HG03103 (cell line): ENCODE measurements around the gene GMPPB.
"Not testable (repeated sequence)": the region's sequence is repeated elsewhere in the genome, so short reads cannot be mapped to it uniquely, and the experiment has no call there.

Experiments used
- ATAC-seq: cut with Tn5 transposase; IDR thresholded peaks from one replicate; pipeline ENCODE4 v1.9.1; 2021; ENCODE audit warnings: low read depth; ENCODE audit not compliant: unreplicated experiment

Gene GMPPB

GRCh38 chr3:49694409-49695070, 29.2 kb downstream of the GMPPB start:
- not testable (repeated sequence) for ATAC-seq

- ATAC-seq, result not testable (repeated sequence)
Observed at GRCh38 chr3:49691481-49691880, 32.3 kb downstream of the GMPPB start.

DNA sequence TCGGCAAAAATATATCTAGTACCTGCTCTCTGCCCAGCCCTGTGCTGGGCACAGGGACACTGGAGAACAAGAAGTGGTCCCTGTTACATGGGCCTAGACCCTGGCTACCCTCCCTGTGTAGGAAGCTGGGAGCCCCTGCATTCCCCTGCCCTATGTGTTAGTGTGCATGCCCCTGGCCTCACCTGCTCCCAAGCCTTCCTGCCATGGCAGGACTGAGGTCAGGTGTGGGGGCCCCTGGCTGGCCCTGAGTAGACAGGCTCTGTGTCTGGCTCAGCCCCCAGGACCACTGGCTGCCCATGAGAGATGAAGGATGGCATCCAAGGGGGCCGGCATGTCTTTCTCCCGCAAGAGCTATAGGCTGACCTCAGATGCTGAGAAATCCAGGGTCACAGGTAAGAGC, 32.9 kb downstream of the GMPPB start:
- not testable (repeated sequence) for ATAC-seq

GRCh38 chr3:49689908-49690624, 33.7 kb downstream of the GMPPB start:
- ATAC-seq, result not testable (repeated sequence)

GRCh38 chr3:49689046-49689907, 34.5 kb downstream of the GMPPB start, which contains the start of the genes MST1 and RNF123:
MST1 (minus strand) TSS chr3:49689474; CDS start chr3:49688691, 783 bp downstream.
RNF123 (plus strand) TSS chr3:49689557; CDS start chr3:49691166, 1,609 bp downstream.
- peak; percentile 49 for ATAC-seq

DNA sequence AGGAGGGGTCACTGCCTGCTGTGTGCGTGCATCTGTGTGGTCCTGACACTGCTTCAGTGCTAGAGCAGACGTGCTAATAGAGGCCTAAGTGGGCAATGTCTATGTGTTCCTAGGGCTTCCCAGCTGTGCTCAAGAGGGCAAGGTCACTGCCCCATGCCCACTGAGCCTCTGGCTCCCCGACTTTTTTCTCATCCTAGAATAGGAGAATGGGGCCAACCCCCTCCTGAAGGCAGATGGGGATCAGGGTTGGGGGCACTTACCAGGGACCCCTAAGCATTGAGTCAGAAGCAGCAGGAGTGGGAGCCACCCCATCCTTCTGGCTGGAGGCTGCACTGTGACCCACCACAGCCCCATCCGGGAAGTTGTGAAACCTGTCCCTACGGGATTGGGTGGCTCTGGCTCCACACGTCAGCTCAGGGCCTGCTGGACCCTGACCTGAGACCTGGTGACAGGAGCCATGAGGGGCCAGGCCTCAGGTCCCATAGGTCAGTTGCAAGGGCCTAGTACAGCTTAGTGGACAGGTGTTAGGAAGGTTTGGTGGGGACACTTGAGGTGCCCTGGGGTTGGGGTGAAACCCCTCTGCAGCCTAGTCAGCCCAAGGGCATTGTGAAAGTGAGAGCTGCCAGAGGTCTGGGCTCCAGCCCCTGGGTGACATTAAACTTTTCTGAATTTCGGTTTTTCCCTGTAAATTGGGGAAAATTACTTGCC, 35.3 kb downstream of the GMPPB start:
- not testable (repeated sequence) for ATAC-seq

GRCh38 chr3:49687424-49687795, 36.3 kb downstream of the GMPPB start:
- ATAC-seq, result not testable (repeated sequence)

DNA sequence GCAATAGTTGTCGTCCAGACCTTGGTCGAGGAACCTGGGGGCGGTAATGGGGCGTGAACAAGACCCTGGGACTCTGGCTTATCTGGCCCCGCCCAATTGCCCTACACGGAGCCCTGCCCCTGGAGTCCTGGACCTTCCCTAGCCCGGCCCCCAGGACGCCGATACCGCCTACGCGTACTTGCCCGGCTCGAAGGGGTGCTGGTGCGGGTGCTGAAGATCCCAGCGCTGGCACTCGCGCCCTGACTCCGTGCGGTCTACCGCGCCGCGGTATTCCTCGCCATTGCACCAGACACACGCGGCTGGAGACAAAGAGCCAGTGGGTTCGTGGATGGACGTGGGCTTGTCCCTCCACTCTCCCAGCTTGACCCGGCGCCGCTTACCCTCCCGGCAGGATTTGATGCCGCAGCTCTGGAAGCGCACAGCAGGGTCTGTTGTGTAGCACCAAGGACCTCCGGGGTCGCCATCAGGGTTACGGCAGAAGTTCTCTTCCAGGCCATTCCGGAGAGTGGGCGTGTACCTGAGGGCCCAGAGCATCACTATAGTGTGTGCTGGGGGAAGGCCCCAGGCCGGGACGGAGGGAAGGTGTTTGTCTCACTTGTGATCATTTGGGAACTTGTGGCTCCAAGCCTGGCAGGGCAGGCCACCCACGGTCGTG, 36.9 kb downstream of the GMPPB start:
- not testable (repeated sequence) for ATAC-seq

DNA sequence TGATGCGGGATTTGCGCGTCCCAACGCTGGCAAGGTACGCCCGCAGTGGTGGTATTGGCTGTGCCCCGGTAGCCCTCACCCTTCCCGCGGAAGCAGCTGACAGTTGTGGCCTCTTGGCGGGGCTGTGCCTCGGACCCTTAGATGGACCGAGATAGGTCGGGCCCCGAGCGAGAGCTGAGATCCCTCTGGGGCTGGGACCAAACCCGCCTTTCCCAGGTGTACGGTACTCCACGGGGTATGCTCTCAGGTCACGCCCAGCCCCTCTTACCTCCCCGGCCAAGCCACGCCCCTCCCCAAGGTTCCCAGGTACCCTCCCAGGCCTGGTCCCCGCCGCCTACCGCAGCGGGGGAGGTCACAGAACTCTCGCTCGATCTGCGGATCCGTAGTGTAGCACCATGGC, 37.4 kb downstream of the GMPPB start:
- not testable (repeated sequence) for ATAC-seq

DNA sequence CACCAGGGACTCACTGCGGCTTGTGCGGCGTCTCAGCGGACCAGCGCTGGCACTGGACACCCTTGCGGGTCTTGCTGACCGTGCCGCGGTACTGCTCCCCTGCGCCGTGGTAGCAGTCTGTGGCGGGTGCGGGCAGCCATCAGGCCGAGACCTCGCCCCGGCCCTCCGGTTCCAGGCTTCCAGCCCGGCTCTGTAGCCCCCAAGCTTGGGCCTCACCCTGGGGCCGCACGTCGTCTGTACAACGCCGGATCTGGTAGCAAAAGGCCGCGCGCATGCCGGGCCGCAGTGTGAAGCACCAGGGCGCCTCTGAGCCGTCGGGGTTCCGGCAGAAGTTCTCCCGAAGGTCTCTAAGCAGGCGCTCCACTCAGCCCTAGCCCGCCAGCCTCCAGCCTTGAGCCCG, 37.9 kb downstream of the GMPPB start:
- not testable (repeated sequence) for ATAC-seq

DNA sequence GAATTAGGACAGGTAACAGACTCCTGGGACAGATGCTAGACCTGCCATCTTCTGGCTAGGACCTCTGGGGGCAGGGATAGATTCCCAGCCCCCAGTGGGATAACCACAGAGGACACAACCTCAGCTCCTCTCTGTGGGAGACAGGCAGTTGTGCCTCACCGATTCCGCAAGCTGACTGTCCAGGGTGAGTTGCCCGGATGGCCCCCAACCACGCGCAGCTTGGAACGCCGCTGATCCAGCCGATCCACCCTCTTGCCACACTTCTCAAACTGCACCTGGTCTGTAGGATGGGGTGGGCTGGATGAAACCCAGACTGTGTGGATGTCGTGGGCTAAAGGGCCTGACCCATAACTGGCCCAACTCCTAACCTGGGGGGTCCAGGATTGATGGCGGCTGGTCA, 38.6 kb downstream of the GMPPB start:
- not testable (repeated sequence) for ATAC-seq

- not testable (repeated sequence) for ATAC-seq
Observed at GRCh38 chr3:49684453-49684852, 39.3 kb downstream of the GMPPB start.

- ATAC-seq, result no peak
Observed at GRCh38 chr3:49683162-49683561, 40.6 kb downstream of the GMPPB start.

DNA sequence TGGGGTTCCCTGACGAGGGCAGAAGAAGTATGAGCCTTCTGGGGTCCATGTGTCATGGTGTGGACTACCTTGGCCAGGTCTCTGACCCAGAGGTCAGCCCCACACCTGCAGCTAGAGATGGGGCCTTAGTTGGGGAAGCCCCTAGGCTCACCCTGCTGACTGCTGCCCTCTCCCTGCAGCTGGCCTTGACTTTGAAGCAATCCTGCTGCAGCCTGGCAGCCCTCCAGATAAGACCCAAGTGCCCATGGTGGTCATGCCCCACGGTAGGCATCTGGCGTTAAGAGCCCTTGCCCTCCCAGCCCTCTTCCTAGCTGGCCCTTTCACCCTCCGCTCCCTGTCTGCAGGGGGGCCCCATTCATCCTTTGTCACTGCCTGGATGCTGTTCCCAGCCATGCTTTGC, 42.2 kb downstream of the GMPPB start:
- ATAC-seq, result no peak

DNA sequence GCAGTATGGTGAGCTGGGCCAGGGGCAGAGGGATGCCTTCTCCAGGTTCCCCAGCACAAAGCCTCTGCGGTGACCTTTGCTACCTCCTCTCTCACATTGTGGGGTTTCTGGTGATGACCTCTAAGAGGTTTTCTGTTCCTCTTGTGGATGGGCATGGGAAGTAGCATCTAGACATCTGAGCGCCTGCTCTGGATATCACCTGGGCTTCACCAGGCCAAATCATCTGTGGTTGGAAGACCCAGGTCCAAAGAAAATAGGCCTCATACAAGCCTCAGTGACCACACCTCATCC, 42.6 kb downstream of the GMPPB start:
- no peak for ATAC-seq

- no peak for ATAC-seq
Observed at GRCh38 chr3:49680493-49681231, 43.1 kb downstream of the GMPPB start.

- ATAC-seq, result no peak
Observed at GRCh38 chr3:49675912-49676311, 47.8 kb downstream of the GMPPB start.

GRCh38 chr3:49674497-49674983, 49.2 kb downstream of the GMPPB start:
- ATAC-seq, result peak; percentile 10
